GM12878 (cell line): Measurements from ENCODE around the gene BCORL1. TPM values are rescaled to one million over a fixed set of nuclear protein-coding genes. Genes with fewer than 3 reads are reported as not detected.

Experiments used
- ATAC-seq: fragments of 200-7000 bp; cut with Tn5 transposase; 3 replicates; pipeline ENCODE4 v1.9.1; 2020; ENCODE audit warnings: mild to moderate bottlenecking, moderate library complexity
- BruUV-seq: library from RNA; stranded (reverse); fragments of 400-500 nt; replicated peaks from 2 replicates; lab custom pipeline; 2021; lab: Mats Ljungman, UMichigan
- CTCF ChIA-PET: fragments of 300-600 bp; sonication (Branson Sonifier 250); formaldehyde crosslinking; extraction: SDS; loops from one replicate; lab custom pipeline; 2021; ENCODE audit warnings: inconsistent platforms; lab: Yijun Ruan, JAX
- POLR2A ChIA-PET: fragments of 350-600 bp; formaldehyde crosslinking; extraction: SDS; loops from one replicate; lab custom pipeline; 2021; ENCODE audit warnings: inconsistent platforms; lab: Charles Lee
- RAD21 ChIA-PET: fragments of 300-600 bp; sonication (Branson Sonifier 250); formaldehyde crosslinking; loops from one replicate; lab custom pipeline; 2023; ENCODE audit warnings: antibody characterized with exemption; ENCODE audit not compliant: unreplicated experiment; lab: Charles Lee
- SMC1A ChIA-PET: fragments of 300-600 bp; sonication (Branson Sonifier 250); formaldehyde crosslinking; loops from one replicate; lab custom pipeline; 2023; ENCODE audit not compliant: unreplicated experiment, uncharacterized antibody; lab: Charles Lee
- DNase-seq: peaks from one replicate; pipeline ENCODE4 v3.0.0-alpha.2; 2011; ENCODE audit warnings: low read depth, low spot score
- FAIRE-seq: peaks from 3 replicates; lab custom pipeline; 2011; peaks lifted over from hg19 to GRCh38; lab: Jason Lieb, UNC
- H2AFZ ChIP-seq: 2 replicates; pipeline ENCODE4 v1.6.0; 2011; ENCODE audit warnings: low read depth, low read length, control low read depth; ENCODE audit not compliant: control insufficient read depth
- H3K27ac ChIP-seq: 2 replicates; pipeline ENCODE4 v1.5.1; 2011; ENCODE audit warnings: control low read depth; ENCODE audit not compliant: control insufficient read depth, insufficient read depth
- H3K27me3 ChIP-seq, 2 experiments: replicated peaks in 1 of 2; 2 replicates each; pipeline versions ENCODE4 v1.6.0 to v1.6.1; 2011; ENCODE audit warnings: low read length in 1 of 2; ENCODE audit not compliant: control insufficient read depth in 2 of 2, insufficient read depth in 2 of 2
- H3K36me3 ChIP-seq, 2 experiments: 2 replicates each; pipeline ENCODE4 v1.5.1; 2011; ENCODE audit warnings: low read length in 1 of 2; ENCODE audit not compliant: control insufficient read depth in 2 of 2, insufficient read depth in 2 of 2
- H3K4me1 ChIP-seq: 2 replicates; pipeline ENCODE4 v1.6.1; 2011; ENCODE audit warnings: mild to moderate bottlenecking, low read length, moderate library complexity, mixed read lengths; ENCODE audit not compliant: control insufficient read depth, insufficient read depth
- H3K4me2 ChIP-seq: 2 replicates; pipeline ENCODE4 v1.6.0; 2011; ENCODE audit warnings: control low read depth; ENCODE audit not compliant: control insufficient read depth, insufficient read depth
- H3K4me3 ChIP-seq: fragments of 200-600 bp; sonication (generic); 2 replicates; pipeline ENCODE4 v1.5.1; 2016
- H3K79me2 ChIP-seq: 2 replicates; pipeline ENCODE4 v1.6.0; 2011; ENCODE audit warnings: low read length; ENCODE audit not compliant: control insufficient read depth, insufficient read depth
- H3K9ac ChIP-seq: 2 replicates; pipeline ENCODE4 v1.8.0; 2011; ENCODE audit warnings: low read length, control low read depth, mixed read lengths; ENCODE audit not compliant: control insufficient read depth, insufficient read depth
- H3K9me3 ChIP-seq: replicated peaks from 3 replicates; pipeline ENCODE4 v1.5.1; 2011; ENCODE audit warnings: mild to moderate bottlenecking, low read length; ENCODE audit not compliant: control insufficient read depth, insufficient read depth
- H4K20me1 ChIP-seq: 2 replicates; pipeline ENCODE4 v1.6.0; 2011; ENCODE audit not compliant: control insufficient read depth, insufficient read depth
- ASH2L ChIP-seq: fragments of 300-600, 200-600 bp; sonication (generic); IDR thresholded peaks from 2 replicates; pipeline ENCODE4 v1.6.1; 2017; ENCODE audit warnings: low read depth, mild to moderate bottlenecking, borderline replicate concordance
- BCL3 ChIP-seq: IDR thresholded peaks from 2 replicates; pipeline ENCODE4 v1.6.1; 2011; ENCODE audit warnings: borderline replicate concordance, low read depth, mild to moderate bottlenecking, moderate library complexity, low read length; ENCODE audit not compliant: insufficient read depth, poor library complexity, severe bottlenecking
- CREM ChIP-seq: IDR thresholded peaks from 2 replicates; pipeline ENCODE4 v1.6.1; 2014; ENCODE audit warnings: antibody characterized with exemption, low read depth
- E2F4 ChIP-seq: IDR thresholded peaks from 2 replicates; pipeline ENCODE4 v1.6.1; 2012; ENCODE audit warnings: low read depth, low read length, improper control_type of control experiment
- EGR1 ChIP-seq, 2 experiments: IDR thresholded peaks; 1 replicate in 1 of 2; 2 replicates in 1 of 2; pipeline ENCODE4 v1.6.1; 2011 to 2012; ENCODE audit warnings: low read depth in 2 of 2, low read length in 2 of 2, borderline replicate concordance in 1 of 2, mild to moderate bottlenecking in 1 of 2, moderate library complexity in 1 of 2
- ETV6 ChIP-seq, 2 experiments: fragments of 450-650 bp in 1 of 2; IDR thresholded peaks in 1 of 2; conservative IDR thresholded peaks in 1 of 2; 2 replicates each; pipeline ENCODE4 v1.6.1; 2014; ENCODE audit warnings: antibody characterized with exemption in 1 of 2, borderline replicate concordance in 1 of 2, low read depth in 1 of 2, mild to moderate bottlenecking in 1 of 2, moderate library complexity in 1 of 2
- IKZF1 ChIP-seq: fragments of 450-650 bp; conservative IDR thresholded peaks from 2 replicates; pipeline ENCODE4 v1.6.1; 2017; ENCODE audit warnings: antibody characterized with exemption, mild to moderate bottlenecking
- IRF3 ChIP-seq: fragments of 450-650 bp; IDR thresholded peaks from 2 replicates; pipeline ENCODE4 v1.6.1; 2014; ENCODE audit warnings: mild to moderate bottlenecking
- NR2F1 ChIP-seq: fragments of 450-650 bp; conservative IDR thresholded peaks from 2 replicates; pipeline ENCODE4 v1.6.1; 2017; ENCODE audit warnings: mild to moderate bottlenecking
- PAX8 ChIP-seq: fragments of 450-650 bp; IDR thresholded peaks from 2 replicates; pipeline ENCODE4 v1.6.1; 2017; ENCODE audit warnings: mild to moderate bottlenecking, moderate library complexity
- SMC3 ChIP-seq: IDR thresholded peaks from 2 replicates; pipeline ENCODE4 v1.6.1; 2011; ENCODE audit warnings: low read length, improper control_type of control experiment, borderline replicate concordance
- TCF3 ChIP-seq: IDR thresholded peaks from 2 replicates; pipeline ENCODE4 v1.6.1; 2012; ENCODE audit warnings: low read depth, mild to moderate bottlenecking, low read length, borderline replicate concordance; ENCODE audit not compliant: insufficient read depth
- WGBS: methylation state at CpG from one replicate; pipeline ENCODE4 v1.1.6; 2016; ENCODE audit warnings: low lambda C conversion rate; ENCODE audit not compliant: insufficient replicate concordance, insufficient coverage; ENCODE audit errors: missing lambda C conversion rate; 5-methylcytosine and 5-hydroxymethylcytosine counted together
- in situ Hi-C: fragments of 300-500 bp; cut with MboI; formaldehyde crosslinking; loops from 9 replicates; pipeline ENCODE4 v1.14.3; 2018; ENCODE audit warnings: mixed read lengths
- intact Hi-C: fragments of 100-400 bp; cut with micrococcal nuclease; formaldehyde crosslinking; loops from one replicate; pipeline ENCODE4 v1.14.2; 2022; ENCODE audit not compliant: unreplicated experiment
- polyA plus RNA-seq, 11 experiments: library from polyadenylated mRNA; depleted of rRNA in 4 of 11; unstranded in 6 of 11; stranded (reverse) in 5 of 11; fragments of >200 nt; fragmentation: Nextera tagmentation in 4 of 11; fragmentation: Illumina TruSeq in 1 of 11; extraction: Ambion mirVana in 4 of 11; extraction: Trizol in 1 of 11; gene quantifications; 1 replicate in 1 of 11; 2 replicates in 10 of 11; pipeline versions ENCODE4 v1.2.1 to v1.2.3, GENCODE V29; 2011 to 2016; ENCODE audit warnings: inconsistent platforms in 2 of 11, missing spikeins in 2 of 11, low read depth in 1 of 11
- total RNA-seq, 4 experiments: library from RNA; depleted of rRNA in 3 of 4; stranded (reverse); fragments of >200 nt in 3 of 4; fragmentation: Illumina TruSeq in 1 of 4; extraction: Trizol in 1 of 4; gene quantifications; 2 replicates each; pipeline versions ENCODE4 v1.2.1 to v1.2.3, GENCODE V29; 2013 to 2021

BCORL1 gene
- total and polyA plus RNA-seq, 10 of the 15 experiments (the other 5 are each of a cell fraction or from before 2014, with no cell fraction given), result 0.16 to 7.2 (median 0.94) TPM

GRCh38 chrX:129953881-129954280 is 28.6 kb upstream of the BCORL1 start (continued):
- TF ChIP-seq BCL3 (no peak), TCF3 (no peak), CREM (no peak), PAX8 (no peak), IKZF1 (no peak), SMC3 (no peak)

GRCh38 chrX:129954804-129955203 is 27.6 kb upstream of the BCORL1 start:
- no peak overlapping the region for H3K27ac ChIP-seq
- POLR2A ChIA-PET, result interaction anchor here (0.6 kb wide), 1 partner anchor 134 kb away, joined by 3 read pairs; no protein-coding TSS in a partner anchor
- no peak overlapping the region for H3K4me2 ChIP-seq
- SMC1A ChIA-PET, result no interaction called here
- in situ Hi-C loops, result no loop called here
- no peak overlapping the region for H3K9ac ChIP-seq
- no TSS peak for BruUV-seq
- intact Hi-C loops, result no loop called here
- no peaks in the 10 kb centered on the region for H3K36me3 ChIP-seq
- H3K79me2 ChIP-seq, result no peaks in the 10 kb centered on the region
- no peaks in the 10 kb centered on the region for H3K9me3 ChIP-seq
- no peak overlapping the region for H2AFZ ChIP-seq
- peaks cover 7% of the 10 kb centered on the region for H3K4me1 ChIP-seq
- FAIRE-seq, result no peak
- RAD21 ChIA-PET, result interaction anchor here (1.1 kb wide), 1 partner anchor 74 kb away, joined by 3 read pairs; no protein-coding TSS in a partner anchor
- TF ChIP-seq E2F4 (no peak), IRF3 (no peak), EGR1 (IDR thresholded peaks at IDR 0.05; ENCODE audit: borderline replicate concordance in 1 of 2, low read depth in 2 of 2, low read length in 2 of 2) (no peak), ASH2L (no peak), NR2F1 (peak; percentile 65), ETV6 (conservative IDR thresholded peaks at IDR 0.05 in 1 of 2, IDR thresholded peaks at IDR 0.05 in 1 of 2; ENCODE audit: borderline replicate concordance in 1 of 2, low read depth in 1 of 2) (no peak)
- no peak for ATAC-seq
- CTCF ChIA-PET, result interaction anchor here (2.0 kb wide), 1 partner anchor 29 kb away, joined by 6 read pairs; no protein-coding TSS in a partner anchor
- no peak overlapping the region for H3K4me3 ChIP-seq
- no peaks in the 10 kb centered on the region for H4K20me1 ChIP-seq
- H3K27me3 ChIP-seq, result no peaks in the 10 kb centered on the region; a peak in 1 of 4 replicates
- WGBS, result 28% methylated on average over 3 of the region's 3 CpGs
- no peak for DNase-seq
